ENCODE measurements around the gene USP22.

The USP22 gene

DNA sequence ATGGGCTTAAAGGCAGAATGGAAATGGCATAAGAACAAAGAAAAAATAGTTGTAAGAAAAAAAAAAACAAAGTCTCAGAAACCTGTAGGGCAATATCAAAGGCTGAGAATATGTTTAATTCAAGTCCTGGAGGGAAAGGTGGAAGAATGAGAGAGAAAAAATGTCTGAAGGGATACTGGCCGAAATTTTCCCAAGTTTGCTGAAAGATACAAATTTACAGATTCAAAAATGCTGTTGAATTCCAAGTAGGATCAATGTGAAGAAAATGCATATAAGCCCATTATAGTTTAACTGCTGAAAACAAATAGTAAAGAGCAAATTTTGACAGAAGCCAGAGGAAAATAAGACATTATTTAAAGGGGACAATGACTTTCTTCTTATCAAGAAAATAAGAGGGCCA, 6.6 kb upstream of the USP22 start:
- Histone ChIP-seq H3K36me3 (ENCODE audit: control insufficient read depth, insufficient read depth, low read length) (no peaks in the 10 kb centered on the region), H3K4me3 (ENCODE audit: insufficient read depth, low read depth, low read length) (no peak overlapping the region), H3K27ac (ENCODE audit: insufficient read depth, low read depth, low read length, poor library complexity, severe bottlenecking) (no peak overlapping the region), H3K4me1 (ENCODE audit: control insufficient read depth, insufficient read depth, low read length) (no peaks in the 10 kb centered on the region), H3K27me3 (ENCODE audit: control insufficient read depth, insufficient read depth, low read length, poor library complexity, severe bottlenecking) (no peaks in the 10 kb centered on the region), H3K9me3 (ENCODE audit: control insufficient read depth, low read length) (no peaks in the 10 kb centered on the region)
- 89 to 95% methylated on average over 1 of the region's 1 CpG for WGBS, 2 experiments

DNA sequence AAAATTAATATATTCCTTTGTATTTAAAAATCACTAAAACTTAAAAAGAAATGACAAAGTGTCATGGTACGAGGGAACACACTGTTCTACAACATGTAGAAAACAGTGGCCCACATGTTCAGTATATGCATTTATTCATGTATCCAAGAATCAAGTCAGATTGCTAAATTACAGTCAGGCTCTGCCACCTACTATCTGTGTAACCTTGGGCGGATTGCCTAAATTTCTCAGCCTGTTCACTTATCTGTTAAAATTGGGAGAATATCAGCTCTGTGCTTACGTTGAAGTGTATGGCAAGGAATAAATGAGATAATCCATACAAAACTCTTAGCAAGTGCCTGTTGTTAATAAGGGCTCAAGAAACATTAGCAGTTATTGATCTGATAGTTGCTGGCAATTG, 3.4 kb upstream of the USP22 start:
- Histone ChIP-seq H3K4me3 (ENCODE audit: insufficient read depth, low read depth, low read length) (no peak overlapping the region), H3K27me3 (ENCODE audit: control insufficient read depth, insufficient read depth, low read length, poor library complexity, severe bottlenecking) (no peaks in the 10 kb centered on the region), H3K4me1 (ENCODE audit: control insufficient read depth, insufficient read depth, low read length) (no peaks in the 10 kb centered on the region), H3K9me3 (ENCODE audit: control insufficient read depth, low read length) (no peaks in the 10 kb centered on the region), H3K36me3 (ENCODE audit: control insufficient read depth, insufficient read depth, low read length) (no peaks in the 10 kb centered on the region), H3K27ac (ENCODE audit: insufficient read depth, low read depth, low read length, poor library complexity, severe bottlenecking) (no peak overlapping the region)
- WGBS, 2 experiments, result 94 to 96% methylated on average over 3 of the region's 3 CpGs

DNA sequence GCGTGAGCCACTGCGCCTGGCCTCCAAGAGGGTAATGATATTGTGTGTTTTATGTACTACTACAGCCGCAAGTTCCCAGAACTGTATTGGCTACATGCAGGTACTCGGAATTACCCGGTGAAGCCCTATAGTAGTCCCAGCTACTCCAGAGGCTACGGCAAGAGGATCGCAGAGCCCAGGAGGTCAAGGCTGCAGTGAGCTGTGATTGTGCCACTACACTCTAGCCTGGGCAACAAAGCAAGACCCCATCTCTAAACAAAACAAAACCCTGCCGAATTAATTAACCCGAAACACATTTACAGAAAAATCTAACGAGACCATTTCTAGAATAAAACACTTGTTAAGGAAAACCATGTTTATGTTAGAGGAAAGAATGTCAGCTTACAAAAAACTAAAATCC, 2.2 kb upstream of the USP22 start:
- Histone ChIP-seq H3K36me3 (ENCODE audit: control insufficient read depth, insufficient read depth, low read length) (no peaks in the 10 kb centered on the region), H3K4me1 (ENCODE audit: control insufficient read depth, insufficient read depth, low read length) (no peaks in the 10 kb centered on the region), H3K4me3 (ENCODE audit: insufficient read depth, low read depth, low read length) (no peak overlapping the region), H3K27me3 (ENCODE audit: control insufficient read depth, insufficient read depth, low read length, poor library complexity, severe bottlenecking) (no peaks in the 10 kb centered on the region), H3K9me3 (ENCODE audit: control insufficient read depth, low read length) (no peaks in the 10 kb centered on the region), H3K27ac (ENCODE audit: insufficient read depth, low read depth, low read length, poor library complexity, severe bottlenecking) (no peak overlapping the region)
- 95 to 96% methylated on average over 10 of the region's 10 CpGs for WGBS, 2 experiments

DNA sequence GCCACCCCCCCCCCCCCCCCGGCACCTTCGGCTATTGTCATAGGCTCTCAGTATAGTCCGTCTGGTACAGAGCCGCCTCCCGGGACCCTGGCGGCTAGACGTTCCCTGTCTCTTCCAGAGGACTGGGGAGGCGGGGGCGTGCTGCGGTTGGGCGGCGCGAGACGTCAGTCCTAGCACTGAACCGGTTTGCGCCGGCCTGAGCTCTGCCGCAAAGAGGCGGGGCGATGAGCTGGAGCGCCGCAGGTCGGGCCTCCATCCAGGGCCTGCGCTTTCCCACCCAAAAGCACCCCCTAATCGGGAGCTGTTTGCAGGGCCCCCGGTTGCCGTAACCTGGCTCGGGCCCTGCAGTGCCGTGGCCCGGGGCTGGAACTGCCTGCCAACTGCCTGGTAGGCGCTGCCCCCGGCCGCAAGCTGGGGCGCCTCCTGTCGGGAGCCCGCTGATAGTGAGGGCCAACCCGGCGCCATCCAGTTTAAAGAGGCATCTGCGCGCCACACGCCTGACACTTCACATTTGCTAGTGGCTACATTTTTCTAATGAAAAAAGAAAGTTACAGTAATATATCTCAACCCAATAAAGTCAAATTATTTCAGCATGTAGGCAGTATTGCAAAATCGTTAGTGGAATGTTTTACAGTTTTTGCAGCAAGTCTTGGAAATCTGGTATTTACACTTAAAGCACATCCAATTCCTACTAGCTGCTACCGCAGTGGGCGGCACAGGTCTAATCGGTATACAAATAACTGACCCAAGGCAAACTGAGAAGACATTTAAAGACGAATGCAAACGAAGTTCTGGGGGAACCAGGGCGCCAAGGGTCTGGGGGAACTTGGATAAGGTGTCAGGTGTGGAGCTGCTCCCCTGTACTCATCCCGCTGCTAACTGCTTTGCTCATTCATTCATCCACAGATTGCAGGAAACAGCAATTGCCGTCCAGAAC, 753 bp upstream of the USP22 start:
- Histone ChIP-seq H3K4me1 (ENCODE audit: control insufficient read depth, insufficient read depth, low read length) (no peaks in the 10 kb centered on the region), H3K4me3 (ENCODE audit: insufficient read depth, low read depth, low read length) (peak overlapping the region; percentile 54), H3K36me3 (ENCODE audit: control insufficient read depth, insufficient read depth, low read length) (no peaks in the 10 kb centered on the region), H3K27me3 (ENCODE audit: control insufficient read depth, insufficient read depth, low read length, poor library complexity, severe bottlenecking) (no peaks in the 10 kb centered on the region), H3K9me3 (ENCODE audit: control insufficient read depth, low read length) (no peaks in the 10 kb centered on the region), H3K27ac (ENCODE audit: insufficient read depth, low read depth, low read length, poor library complexity, severe bottlenecking) (peak overlapping the region; percentile 98)
- WGBS, 2 experiments, result 2 to 3% methylated on average over 49 of the region's 50 CpGs

GRCh38 chr17:21041741-21042457, 912 bp downstream of the USP22 start:
- WGBS, 2 experiments, result 0 to 1% methylated on average over 43 to 47 of the region's 47 CpGs
- no peaks in the 10 kb centered on the region for H3K9me3 ChIP-seq (ENCODE audit: control insufficient read depth, low read length)
- H3K4me3 ChIP-seq (ENCODE audit: insufficient read depth, low read depth, low read length), result peak overlapping the region; percentile 83
- H3K36me3 ChIP-seq (ENCODE audit: control insufficient read depth, insufficient read depth, low read length), result no peaks in the 10 kb centered on the region
- H3K27ac ChIP-seq (ENCODE audit: insufficient read depth, low read depth, low read length, poor library complexity, severe bottlenecking), result peak overlapping the region; percentile 100
- H3K4me1 ChIP-seq (ENCODE audit: control insufficient read depth, insufficient read depth, low read length), result no peaks in the 10 kb centered on the region
- no peaks in the 10 kb centered on the region for H3K27me3 ChIP-seq (ENCODE audit: control insufficient read depth, insufficient read depth, low read length, poor library complexity, severe bottlenecking)

- H3K27me3 ChIP-seq (ENCODE audit: control insufficient read depth, insufficient read depth, low read length, poor library complexity, severe bottlenecking), result no peaks in the 10 kb centered on the region
- WGBS, 2 experiments, result 55 to 63% methylated on average over 6 of the region's 6 CpGs
- no peaks in the 10 kb centered on the region for H3K9me3 ChIP-seq (ENCODE audit: control insufficient read depth, low read length)
- no peaks in the 10 kb centered on the region for H3K36me3 ChIP-seq (ENCODE audit: control insufficient read depth, insufficient read depth, low read length)
- no peak overlapping the region for H3K27ac ChIP-seq (ENCODE audit: insufficient read depth, low read depth, low read length, poor library complexity, severe bottlenecking)
- peak overlapping the region; percentile 83 for H3K4me3 ChIP-seq (ENCODE audit: insufficient read depth, low read depth, low read length)
- H3K4me1 ChIP-seq (ENCODE audit: control insufficient read depth, insufficient read depth, low read length), result no peaks in the 10 kb centered on the region
Measured at GRCh38 chr17:21039839-21040575, 2.8 kb downstream of the USP22 start.

- Histone ChIP-seq H3K9me3 (ENCODE audit: control insufficient read depth, low read length) (no peaks in the 10 kb centered on the region), H3K4me1 (ENCODE audit: control insufficient read depth, insufficient read depth, low read length) (no peaks in the 10 kb centered on the region), H3K27ac (ENCODE audit: insufficient read depth, low read depth, low read length, poor library complexity, severe bottlenecking) (no peak overlapping the region), H3K27me3 (ENCODE audit: control insufficient read depth, insufficient read depth, low read length, poor library complexity, severe bottlenecking) (no peaks in the 10 kb centered on the region), H3K36me3 (ENCODE audit: control insufficient read depth, insufficient read depth, low read length) (no peaks in the 10 kb centered on the region), H3K4me3 (ENCODE audit: insufficient read depth, low read depth, low read length) (no peak overlapping the region)
- 93 to 94% methylated on average over 7 to 8 of the region's 8 CpGs for WGBS, 2 experiments
Measured at GRCh38 chr17:21037117-21037803, 5.6 kb downstream of the USP22 start.

DNA sequence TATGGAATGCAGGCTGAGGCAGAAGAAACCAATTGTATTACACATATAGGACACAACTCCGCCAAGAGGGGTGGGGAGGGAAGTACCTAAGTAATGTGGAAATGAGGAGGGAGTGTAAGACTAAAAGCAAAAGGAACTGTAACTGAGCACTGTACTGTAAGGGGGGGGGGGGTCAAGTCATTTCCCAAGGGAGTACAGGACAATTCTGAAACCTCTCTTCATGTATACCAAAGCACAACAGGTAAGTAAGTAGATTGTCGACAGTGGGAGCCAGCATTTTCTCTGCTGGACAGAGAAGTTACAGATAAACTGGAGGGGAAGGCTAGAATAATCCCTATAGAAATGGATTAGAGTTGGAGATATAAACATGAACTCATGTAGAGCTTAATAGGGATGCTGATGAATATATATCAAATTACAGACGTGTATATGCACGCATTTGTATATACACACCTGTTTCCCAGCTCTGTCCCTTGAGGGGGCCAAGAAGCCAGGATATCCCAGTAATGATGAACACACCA, 6.4 kb downstream of the USP22 start:
- Histone ChIP-seq H3K36me3 (ENCODE audit: control insufficient read depth, insufficient read depth, low read length) (no peaks in the 10 kb centered on the region), H3K4me1 (ENCODE audit: control insufficient read depth, insufficient read depth, low read length) (no peaks in the 10 kb centered on the region), H3K4me3 (ENCODE audit: insufficient read depth, low read depth, low read length) (no peak overlapping the region), H3K9me3 (ENCODE audit: control insufficient read depth, low read length) (no peaks in the 10 kb centered on the region), H3K27ac (ENCODE audit: insufficient read depth, low read depth, low read length, poor library complexity, severe bottlenecking) (no peak overlapping the region), H3K27me3 (ENCODE audit: control insufficient read depth, insufficient read depth, low read length, poor library complexity, severe bottlenecking) (no peaks in the 10 kb centered on the region)
- WGBS, 2 experiments, result 93 to 98% methylated on average over 4 of the region's 4 CpGs

DNA sequence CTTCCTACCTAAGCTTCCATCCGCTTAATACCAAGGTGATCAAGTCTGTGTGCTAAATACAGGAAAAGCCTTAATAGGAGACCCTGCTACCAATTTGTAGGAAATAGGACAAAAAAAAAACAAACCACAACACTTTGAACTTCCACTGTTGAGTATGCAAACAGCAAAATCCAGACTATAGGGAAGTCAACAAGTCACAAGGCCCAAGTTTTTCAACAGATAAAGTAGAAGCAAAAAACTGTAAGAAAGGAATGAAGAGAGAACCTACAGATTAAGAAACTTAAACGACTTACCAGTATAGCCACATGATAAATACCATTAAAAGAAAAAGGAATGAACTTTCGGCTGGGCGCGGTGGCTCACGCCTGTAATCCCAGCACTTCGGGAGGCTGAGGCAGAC, 7.4 kb downstream of the USP22 start:
- H3K36me3 ChIP-seq (ENCODE audit: control insufficient read depth, insufficient read depth, low read length), result no peaks in the 10 kb centered on the region
- no peaks in the 10 kb centered on the region for H3K9me3 ChIP-seq (ENCODE audit: control insufficient read depth, low read length)
- H3K27ac ChIP-seq (ENCODE audit: insufficient read depth, low read depth, low read length, poor library complexity, severe bottlenecking), result no peak overlapping the region
- H3K4me3 ChIP-seq (ENCODE audit: insufficient read depth, low read depth, low read length), result no peak overlapping the region
- no peaks in the 10 kb centered on the region for H3K27me3 ChIP-seq (ENCODE audit: control insufficient read depth, insufficient read depth, low read length, poor library complexity, severe bottlenecking)
- peaks cover 5% of the 10 kb centered on the region for H3K4me1 ChIP-seq (ENCODE audit: control insufficient read depth, insufficient read depth, low read length)
- 89 to 96% methylated on average over 7 of the region's 7 CpGs for WGBS, 2 experiments
